Amniotic stem cell (primary cell): Measurements from ENCODE around the gene CRYBA4.
A peak's percentile ranks its signal among the peaks of the same experiment; 100 is the strongest.
"Not testable (repeated sequence)": the region's sequence is repeated elsewhere in the genome, so short reads cannot be mapped to it uniquely, and the experiment has no call there.

ENCODE experiments used
- DNase-seq: peaks from one replicate; lab custom pipeline; 2025; lab: John Stamatoyannopoulos, UW

Gene CRYBA4

DNA sequence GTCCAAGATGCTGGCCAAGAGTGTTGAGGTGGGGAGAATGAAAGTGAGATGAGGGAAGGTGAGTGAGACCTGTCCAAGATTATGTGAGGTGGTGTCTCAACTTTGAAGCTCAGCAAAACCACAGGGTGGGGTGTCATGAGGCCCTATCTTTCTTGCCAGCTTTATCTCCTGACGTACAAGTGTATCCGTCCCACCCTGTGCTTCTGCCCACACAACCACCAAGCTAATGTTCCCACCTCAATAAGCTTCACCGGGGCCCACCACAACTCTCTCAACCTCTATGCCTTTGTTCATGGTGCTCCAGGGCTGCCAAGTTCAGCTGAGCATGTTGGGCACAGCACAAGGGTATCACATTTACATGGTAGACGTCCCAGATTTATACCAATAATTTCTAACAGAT, 24.7 kb upstream of the CRYBA4 start:
- no peak for DNase-seq

DNA sequence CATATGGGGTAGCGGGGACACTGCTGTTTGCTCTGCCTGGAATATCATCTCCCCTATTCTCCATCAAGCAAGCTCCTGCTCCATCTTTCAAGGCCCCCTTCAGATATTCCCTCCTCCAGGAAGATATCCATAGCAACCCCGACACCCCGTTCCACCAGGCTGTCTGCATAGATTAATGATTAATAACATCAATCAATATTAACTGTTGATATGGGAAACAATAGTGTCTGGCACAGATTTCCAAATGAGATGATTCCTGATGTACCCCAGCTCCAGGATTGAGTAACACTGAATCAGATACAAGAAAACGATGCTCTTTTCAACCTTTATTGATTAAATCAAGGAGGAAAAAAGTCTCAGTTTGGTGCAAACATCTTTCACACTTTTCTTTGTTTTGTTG, 24.3 kb upstream of the CRYBA4 start:
- DNase-seq = no peak

DNA sequence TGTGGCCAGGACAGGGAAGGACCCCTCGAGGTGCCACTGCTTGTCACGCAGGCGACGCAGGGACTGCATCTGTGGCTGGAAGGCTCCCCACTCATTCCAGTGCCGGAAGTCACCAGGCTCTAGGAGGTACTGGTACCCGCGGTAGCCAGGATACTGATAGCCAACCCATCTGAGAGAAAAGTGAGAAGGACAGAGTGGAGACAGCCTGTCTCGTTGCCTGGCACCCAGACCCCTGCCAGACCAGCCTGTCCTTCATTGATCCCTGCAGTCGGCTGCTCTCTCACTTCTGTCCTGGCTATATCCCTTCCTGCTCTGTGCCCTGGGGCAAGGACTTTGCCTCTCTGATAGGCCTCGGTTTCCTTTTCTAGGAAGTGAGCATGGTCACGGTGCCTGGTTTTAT, 22.3 kb upstream of the CRYBA4 start:
- DNase-seq = no peak

DNA sequence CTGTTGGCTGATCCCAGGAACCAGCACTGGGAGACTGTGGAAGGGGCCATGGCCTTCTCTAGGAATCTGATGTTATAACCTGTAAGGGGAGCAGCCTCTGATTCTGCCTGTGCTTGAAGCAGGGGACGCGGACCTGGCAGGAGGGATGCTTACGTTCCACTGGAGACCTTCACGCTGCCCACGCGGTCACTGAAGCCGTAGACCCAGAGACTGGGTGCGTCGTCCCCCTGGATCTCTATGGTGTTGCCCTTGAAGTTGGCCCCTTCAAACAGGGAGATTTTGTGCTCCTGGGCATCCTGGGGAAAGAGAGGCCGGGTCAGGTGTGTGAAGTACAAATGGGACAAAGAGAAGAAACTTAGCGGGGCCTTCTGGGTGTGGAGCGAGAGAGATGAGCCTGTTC, 20.0 kb upstream of the CRYBA4 start:
- DNase-seq = no peak

DNA sequence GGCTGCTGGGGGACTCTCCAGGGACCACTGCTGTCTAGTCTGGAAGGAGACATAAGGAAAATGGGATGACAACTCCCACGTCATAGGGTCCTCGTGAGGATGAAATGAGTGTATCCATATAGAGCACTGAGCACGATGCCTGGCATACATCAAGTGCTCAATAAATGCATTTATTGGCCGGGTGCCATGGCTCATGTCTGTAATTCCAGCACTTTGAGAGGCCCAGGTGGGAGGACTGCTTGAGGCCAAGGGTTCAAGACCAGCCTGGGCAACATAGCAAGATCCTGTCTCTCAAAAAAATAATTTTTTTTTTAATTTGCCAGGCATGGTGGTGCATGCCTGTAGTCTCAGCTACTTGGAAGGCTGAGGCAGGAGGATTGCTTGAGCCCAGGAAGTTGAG, 19.6 kb upstream of the CRYBA4 start:
- DNase-seq = no peak

DNA sequence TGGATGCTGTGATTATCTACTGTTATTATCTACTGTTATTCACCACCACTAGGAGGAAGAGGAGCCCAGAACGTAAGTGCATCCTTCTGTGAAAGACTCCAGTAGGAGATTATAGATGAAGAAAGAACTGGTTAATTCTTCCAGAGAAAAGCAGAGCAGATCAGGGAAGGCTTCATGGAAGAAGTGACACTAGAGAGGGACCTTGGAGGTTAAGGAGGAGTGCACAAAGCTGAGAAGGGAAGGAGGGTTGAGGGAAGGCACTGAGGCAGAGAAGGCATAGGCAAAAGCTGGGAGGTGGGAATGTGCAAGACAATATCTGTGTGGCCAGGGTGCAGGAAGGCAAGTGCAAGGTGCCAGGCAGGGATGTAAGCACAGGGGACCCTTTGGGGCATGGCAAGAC, 17.4 kb upstream of the CRYBA4 start:
- no peak for DNase-seq

DNA sequence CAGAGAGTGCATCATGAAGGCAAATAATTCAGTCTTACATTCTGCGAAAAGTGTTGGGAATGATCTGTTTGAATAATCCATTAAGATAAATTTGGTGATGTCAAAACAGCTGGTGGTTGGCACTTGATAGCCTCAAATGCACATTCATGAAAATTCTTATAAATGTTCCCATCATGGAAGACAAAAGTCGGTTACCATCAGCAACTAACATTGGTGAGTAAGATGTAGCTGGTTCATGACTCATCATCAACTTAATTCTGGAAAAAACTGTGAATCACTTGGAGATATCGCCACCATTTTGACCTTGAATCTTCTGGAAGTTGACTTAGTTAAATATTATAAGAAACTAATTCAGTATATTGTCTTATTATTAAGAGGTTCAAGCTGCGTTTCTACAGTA, 15.2 kb upstream of the CRYBA4 start:
- no peak for DNase-seq

DNA sequence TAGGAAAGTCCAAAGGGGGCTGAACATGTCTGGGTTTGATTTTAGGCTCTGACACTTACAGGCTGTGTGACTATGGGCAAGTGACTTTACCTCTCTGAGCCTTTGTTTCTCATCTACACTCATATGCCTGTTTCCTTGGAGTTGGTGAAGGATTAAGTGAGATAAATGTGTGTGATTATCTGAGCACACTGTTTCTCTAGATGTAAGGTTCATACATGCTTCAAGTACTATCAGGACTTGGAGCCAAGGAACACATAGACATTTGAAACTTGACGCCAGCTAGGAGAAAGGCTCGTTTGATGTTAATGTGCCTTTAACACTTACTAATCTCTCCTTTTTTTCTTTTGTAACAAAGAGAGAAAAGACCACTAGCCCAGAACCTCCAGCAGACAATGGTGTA, 13.6 kb upstream of the CRYBA4 start:
- DNase-seq = no peak

DNA sequence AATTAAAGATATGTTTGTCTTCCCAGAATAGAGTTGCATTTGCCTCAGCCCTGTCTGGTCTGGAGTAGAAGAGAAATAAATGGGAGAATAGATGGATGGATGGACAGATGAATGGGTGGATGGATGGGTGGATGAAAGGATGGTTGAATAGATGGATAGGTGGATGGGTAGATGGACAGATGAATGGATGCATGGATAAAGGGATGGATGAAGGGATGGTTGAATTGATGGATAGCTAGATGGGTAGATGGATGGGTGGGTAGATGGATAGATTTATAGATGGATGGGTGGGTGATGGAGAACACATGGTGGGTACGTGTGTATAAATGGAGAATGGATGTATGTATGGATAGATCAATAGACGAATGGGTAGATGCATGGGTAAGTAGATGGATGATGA, 12.5 kb upstream of the CRYBA4 start:
- DNase-seq = no peak

DNA sequence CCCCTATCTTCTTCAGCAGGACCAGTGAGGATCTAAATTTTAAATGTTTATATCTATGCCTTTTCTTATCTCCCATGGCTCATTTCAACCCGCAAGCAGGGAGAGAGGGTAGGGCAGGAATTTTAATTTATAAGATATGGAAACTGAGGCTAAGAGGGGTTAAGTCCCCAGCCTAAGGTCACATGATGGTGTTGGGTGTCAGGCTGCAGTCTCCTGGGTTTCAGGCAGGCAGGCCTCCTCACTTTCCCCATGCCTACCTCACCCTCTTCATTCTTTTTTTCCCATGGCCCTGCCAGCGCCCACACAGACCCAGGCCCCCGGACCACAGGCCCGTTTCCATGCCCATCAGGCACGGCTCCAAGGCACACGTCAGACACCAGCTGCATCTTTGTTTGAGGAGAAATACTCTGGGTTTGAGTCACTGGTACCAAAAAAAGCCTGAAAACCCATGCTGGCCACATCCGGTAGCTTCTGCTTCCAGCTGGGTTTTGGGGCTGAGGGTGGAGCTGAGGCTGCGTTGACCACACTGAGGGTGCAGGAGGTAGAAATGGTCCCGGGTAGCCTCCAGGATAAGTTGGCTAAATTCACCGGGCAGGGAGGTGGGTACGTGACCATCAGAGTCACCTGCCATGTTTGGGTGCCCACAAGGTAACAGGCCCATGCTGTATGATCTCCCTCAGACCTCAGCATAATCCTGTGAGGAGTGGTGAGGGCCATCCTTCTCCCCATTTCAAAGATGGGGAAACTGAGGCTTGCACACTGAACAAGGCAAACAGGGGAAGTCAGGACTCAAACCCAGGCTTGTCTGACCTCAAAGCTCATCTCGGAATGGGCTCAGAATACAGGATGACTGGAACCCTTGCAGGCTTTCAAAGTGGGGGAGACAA, 11.4 kb upstream of the CRYBA4 start:
- DNase-seq = peak; percentile 77

DNA sequence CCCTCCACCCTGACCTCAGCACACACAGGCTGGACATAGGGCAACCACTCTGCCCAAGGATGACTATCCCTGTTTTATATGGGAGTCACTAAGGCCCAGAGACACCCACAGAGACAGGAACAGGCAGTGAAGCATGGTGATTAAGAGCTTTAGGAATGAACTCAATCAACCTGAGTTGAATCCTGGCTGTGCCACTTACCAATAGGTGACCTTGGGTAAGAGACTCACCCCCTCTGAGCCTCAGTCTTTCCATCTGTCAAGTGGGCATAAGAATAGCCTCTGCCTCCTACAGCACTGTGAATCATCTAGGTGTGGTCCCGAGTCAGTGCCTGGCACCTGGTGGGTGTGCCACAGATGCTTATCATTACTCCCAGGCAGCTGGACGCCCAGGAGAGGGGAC, 10.8 kb upstream of the CRYBA4 start:
- no peak for DNase-seq

DNA sequence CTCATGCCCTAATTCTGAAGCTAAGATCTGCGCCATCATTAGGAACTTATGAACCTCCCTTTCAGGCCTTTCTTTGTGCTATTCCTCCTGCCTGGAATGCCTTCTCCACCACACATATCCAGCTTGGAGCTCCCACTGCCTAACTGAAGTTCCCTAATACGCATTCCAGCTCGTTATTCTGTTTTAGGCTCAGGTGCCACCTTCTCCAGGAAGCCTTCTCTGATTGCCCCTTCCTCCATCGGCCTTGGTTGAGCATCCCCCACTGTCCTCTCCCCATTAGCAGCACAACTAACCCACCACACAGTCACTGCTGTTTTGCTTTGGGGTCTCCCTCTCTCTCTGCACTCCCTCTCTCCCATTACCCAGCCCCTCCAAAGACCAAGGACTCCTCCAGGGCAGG, 9.1 kb upstream of the CRYBA4 start:
- DNase-seq = no peak

DNA sequence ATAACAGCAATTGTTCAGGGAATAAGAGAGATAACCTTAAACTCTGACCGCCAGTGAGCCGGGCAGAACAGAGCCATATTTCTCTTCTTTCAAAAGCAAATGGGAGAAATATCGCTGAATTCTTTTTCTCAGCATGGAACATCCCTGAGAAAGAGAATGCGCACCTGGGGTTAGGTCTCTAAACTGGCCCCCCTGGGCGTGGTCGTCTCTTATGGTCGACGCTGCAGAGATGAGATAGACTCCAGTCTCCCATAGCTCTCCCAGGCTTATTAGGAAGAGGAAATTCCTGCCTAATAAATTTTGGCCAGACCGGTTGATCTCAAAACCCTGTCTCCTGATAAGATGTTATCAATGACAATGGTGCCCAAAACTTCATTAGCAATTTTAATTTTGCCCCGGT, 8.0 kb upstream of the CRYBA4 start:
- DNase-seq = not testable (repeated sequence)

DNA sequence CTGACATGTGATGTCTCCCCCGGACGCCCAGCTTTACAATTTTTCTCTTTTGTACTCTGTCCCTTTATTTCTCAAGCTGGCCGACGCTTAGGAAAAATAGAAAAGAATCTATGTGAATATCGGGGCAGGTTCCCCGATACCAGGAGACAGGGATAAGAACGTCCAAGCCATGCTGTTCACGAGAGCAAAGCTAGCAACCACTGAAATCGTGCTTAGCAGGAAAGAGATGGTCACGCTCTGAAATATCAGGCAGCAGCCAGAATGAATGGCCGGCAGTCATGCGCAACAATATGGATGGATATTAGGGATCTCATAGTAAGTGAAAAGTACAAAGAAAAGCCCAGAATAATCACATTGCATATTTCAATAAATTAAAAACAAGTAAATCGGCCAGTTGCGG, 7.4 kb upstream of the CRYBA4 start:
- no peak for DNase-seq

DNA sequence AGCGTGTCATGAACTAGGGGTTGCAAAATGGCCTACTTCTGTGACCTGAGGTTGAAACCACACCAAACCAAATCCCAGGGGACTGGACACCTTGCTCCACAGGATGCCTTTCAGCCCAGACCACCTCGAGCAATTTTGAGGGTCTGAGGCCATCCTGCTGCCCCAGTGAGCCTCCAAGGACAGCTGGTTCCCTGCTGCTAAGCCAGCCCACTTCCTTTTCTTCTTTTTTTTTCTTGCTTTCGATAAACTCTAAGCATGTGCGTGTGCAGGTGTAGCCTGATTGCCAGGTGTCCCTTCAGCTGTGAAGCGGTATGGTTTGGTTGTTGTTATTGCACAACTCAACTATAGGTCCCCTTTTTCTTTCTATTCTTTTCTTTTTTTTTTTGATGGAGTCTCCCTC, 6.6 kb upstream of the CRYBA4 start:
- no peak for DNase-seq

DNA sequence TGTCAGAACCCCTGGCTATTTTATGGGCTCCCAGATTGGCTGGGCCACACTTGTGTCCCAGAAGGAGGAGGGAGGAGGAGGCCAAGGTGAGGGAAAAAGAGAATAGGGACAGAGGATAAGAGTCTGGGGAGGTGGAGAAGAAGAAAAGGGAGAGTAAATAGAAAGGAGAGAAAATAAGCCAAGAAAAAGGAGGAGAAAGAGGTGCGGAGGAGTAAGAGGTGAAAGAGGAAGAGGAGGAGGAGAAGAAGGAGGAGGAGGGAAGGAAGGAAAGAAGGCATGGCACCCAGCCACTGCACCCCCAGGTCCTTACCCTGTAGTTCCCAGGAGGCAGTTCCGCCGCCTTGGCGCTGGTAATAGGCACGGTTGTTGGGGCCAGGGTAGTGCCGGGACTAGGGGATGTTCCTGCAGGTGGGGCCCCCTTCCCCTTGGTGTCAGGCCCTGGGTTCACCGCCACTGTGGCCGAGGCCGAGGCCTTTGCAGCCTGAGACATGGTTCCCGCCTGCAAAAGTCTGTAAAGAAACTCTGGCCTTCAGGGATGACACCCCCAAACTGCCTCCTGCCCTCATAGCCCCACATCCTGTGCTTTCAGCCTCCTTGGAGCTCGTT, 5.8 kb upstream of the CRYBA4 start:
- no peak for DNase-seq

DNA sequence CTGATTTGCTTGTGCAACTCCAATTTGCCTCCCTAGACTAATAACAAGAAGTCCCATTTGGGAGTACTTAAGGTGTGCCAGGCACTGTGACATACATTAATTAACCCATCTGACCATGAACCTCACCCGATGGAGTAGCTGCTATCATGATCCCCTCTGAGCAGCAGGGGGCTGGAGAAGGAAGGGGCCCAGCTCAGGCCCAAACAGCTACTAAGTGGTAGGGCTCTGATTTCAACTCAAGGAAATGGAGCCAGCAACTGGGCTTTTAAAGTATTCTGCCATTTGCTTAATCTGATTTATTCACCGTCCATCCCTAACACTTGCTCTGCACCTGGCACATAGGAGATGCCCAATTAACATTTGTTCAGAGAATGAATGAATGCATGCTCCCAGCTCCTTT, 5.1 kb upstream of the CRYBA4 start:
- no peak for DNase-seq

DNA sequence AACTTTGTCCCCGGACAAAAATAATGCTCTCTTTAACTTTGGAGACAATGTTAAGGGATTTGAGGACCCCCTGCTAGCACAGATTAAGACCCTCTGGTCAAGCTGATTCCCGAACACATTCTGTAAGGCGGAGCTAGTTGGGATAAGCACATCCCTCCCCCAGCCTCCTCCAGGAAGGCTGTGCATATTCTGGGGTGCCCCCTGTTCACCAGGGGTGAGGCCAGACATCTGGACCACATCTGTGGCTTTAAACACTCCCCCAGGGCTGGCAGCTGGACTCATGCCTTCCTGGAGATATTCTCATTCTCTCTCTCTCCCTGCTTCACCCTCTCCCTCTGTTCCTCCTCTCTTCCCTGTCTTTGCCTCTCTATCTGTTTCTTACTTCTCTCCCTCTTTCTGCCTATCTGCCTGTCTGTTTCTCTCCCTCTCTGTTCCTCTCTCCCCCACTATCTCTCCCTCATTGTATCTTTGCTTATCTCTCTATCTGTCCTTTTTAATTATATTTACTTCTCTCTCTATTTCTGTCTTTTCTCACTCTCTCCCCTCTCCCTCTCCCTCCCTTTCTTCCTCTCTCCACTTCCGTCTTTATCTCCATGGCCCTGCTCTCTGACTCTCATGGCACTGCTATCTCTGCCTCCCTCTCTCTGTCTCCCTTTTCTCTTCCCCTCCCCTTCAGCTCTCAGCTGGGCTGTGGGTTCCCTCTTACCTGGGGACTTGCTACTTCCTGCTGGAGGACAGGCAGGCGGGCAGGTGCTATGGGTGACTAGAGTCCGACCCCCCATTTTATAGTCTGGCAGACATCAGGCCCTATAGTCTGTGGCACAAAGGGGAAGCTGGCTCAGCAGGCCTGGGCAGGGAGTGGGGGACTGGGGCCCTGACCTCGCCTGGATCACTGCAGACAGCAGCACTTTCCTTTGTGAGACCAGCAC, 4.2 kb upstream of the CRYBA4 start, which contains the start of gene CRYBB1:
Gene CRYBB1 (minus strand): TSS at position 757 of the 929 bp plus-strand sequence. CDS start 1,708 bp downstream, outside the sequence.
- DNase-seq = no peak

DNA sequence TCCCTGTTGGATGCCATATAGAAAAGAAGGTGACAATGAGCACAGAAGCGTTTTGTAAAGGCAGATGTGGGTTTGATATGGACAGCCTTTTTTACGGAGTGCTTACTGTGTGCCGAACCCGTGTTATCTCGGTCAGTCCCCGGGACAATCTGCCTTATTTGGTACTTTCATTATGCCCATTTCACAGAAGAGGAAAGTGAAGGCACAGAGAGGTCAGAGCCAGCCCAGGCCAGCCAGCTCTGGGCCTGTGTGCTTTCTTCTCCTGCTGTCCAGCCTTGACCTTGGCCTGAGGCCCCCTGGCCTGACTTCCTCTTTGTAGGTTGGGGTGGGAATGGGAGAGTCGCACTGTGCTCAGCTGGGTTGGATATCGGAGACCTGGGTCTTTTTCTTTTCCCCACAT, 3.3 kb upstream of the CRYBA4 start:
- no peak for DNase-seq

DNA sequence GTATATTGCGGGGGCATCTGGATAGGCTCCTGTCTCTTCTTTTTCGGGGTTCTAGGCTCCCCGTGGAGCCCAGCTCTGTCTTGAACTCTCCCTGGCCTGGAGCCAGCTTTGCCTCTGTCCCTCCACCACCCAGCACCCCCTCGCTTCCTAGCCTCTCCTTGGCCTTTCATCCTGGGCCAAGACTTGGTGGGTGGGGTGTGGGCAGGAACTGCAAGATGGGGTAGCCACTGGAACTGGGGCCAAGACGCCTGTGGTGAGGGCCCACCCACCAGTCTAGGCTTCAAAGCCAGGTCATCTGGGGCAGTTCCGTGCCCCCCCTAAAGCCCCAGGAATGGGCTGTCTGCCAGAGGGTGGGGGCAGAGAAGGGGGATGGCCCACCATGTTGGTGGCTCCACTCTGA, 2.3 kb upstream of the CRYBA4 start:
- DNase-seq = no peak

DNA sequence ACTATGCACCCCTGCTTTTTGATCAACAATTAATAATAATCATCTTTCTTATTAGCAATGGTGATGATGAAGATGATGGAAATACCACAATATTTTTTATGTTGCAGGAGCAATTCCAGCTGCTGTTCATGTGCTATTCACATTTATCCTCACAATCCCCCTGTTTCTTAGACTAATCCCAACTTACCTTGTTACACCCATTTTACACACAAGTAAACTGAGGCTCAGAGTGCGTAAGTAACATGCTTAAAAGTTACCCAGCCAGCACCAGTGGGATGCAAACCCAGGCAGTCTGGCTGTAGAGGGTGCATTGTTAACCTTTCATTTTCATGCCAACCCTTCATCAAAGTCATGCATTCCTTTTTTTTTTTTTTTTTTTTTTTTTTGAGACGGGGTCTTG, 1.6 kb upstream of the CRYBA4 start:
- DNase-seq = no peak

DNA sequence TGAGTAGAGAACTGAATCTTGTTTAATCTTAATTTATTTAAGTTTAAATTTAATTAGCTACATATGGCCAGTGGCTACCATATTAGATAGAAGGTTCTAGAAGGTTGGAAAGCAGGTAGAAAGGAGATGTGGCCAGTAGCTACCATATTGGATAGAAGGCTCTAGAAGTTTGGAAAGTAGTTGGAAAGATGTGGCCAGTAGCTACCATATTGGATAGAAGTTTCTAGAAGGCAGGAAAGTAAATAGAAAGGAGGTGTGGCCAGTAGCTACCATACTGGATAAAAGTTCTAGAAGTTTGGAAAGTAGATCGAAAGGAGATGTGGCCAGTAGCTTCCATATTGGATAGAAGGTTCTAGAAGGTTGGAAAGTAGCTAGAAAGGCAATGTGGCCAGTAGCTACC, 2.2 kb downstream of the CRYBA4 start:
- no peak for DNase-seq

DNA sequence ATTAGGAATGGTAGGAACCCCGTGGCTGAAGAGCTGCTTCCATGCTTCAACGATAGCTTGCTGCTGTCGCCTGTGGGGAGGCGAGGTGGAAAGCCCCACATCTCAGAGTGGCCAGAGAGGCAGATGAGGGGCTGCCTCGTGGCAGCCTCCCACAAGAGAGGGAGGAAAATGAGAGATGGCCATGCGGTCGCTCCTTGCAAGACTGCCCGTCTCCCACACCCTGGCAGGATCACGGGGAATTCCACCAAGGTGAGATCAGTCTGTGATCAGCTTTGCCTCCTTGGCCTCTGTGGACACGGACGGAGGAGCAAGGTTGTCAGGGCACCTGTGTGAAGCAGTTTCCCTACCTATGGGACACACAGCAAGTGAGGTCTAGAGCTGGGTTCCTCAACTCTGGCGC, 3.0 kb downstream of the CRYBA4 start:
- DNase-seq = no peak
